Measurements from ENCODE around the gene TMEM115.

The TMEM115 gene

GRCh38 chr3:50375258-50375931, 16.1 kb upstream of the TMEM115 start:
- no peak for DNase-seq

- no peak for DNase-seq
Observed at GRCh38 chr3:50374363-50375257, 15.3 kb upstream of the TMEM115 start.

GRCh38 chr3:50373146-50374051, 14.1 kb upstream of the TMEM115 start:
- peak; percentile 77 for DNase-seq

- peak; percentile 68 for DNase-seq
Observed at GRCh38 chr3:50372349-50372748, 13.0 kb upstream of the TMEM115 start.

- DNase-seq: no peak
Observed at GRCh38 chr3:50371133-50371685, 11.9 kb upstream of the TMEM115 start.

- DNase-seq: peak; percentile 72
Observed at GRCh38 chr3:50370594-50370993, 11.3 kb upstream of the TMEM115 start.

- DNase-seq: no peak
Observed at GRCh38 chr3:50369012-50369670, 9.8 kb upstream of the TMEM115 start.

GRCh38 chr3:50365842-50366220, 6.5 kb upstream of the TMEM115 start:
- no peak for DNase-seq

GRCh38 chr3:50365080-50365841, 5.9 kb upstream of the TMEM115 start:
- DNase-seq: peak; percentile 90

GRCh38 chr3:50364573-50365079, 5.3 kb upstream of the TMEM115 start:
- no peak for DNase-seq

GRCh38 chr3:50359760-50360110, 414 bp upstream of the TMEM115 start:
- no peak for DNase-seq

GRCh38 chr3:50358355-50358910, 888 bp downstream of the TMEM115 start:
- DNase-seq: peak; percentile 24

- no peak for DNase-seq
Observed at GRCh38 chr3:50357481-50357880, 1.8 kb downstream of the TMEM115 start.

- peak; percentile 41 for DNase-seq
Observed at GRCh38 chr3:50356553-50356952, 2.8 kb downstream of the TMEM115 start.

GRCh38 chr3:50355829-50356552, 3.3 kb downstream of the TMEM115 start:
- peak; percentile 7 for DNase-seq

GRCh38 chr3:50354850-50355249, 4.5 kb downstream of the TMEM115 start:
- no peak for DNase-seq

- DNase-seq: no peak
Observed at GRCh38 chr3:50354186-50354764, 5.0 kb downstream of the TMEM115 start.

GRCh38 chr3:50353245-50354004, 5.9 kb downstream of the TMEM115 start:
- no peak for DNase-seq

- peak; percentile 4 for DNase-seq
Observed at GRCh38 chr3:50352781-50353180, 6.5 kb downstream of the TMEM115 start.
